Osteocyte (in vitro differentiated cells): ENCODE data around the gene TPO. TPM values are rescaled to one million over a fixed set of nuclear protein-coding genes. Genes with fewer than 3 reads are reported as not detected.

Source experiments
- DNase-seq: peaks from one replicate; pipeline ENCODE4 v3.0.0; 2021; ENCODE audit warnings: mixed read lengths; ENCODE audit not compliant: unreplicated experiment; ENCODE audit errors: extremely low spot score
- H3K27ac Mint-ChIP-seq: one replicate; pipeline ENCODE4 v1.8.0; 2021; ENCODE audit warnings: mild to moderate bottlenecking, mixed read lengths; ENCODE audit not compliant: unreplicated experiment
- H3K27me3 Mint-ChIP-seq: one replicate; pipeline ENCODE4 v1.8.0; 2021; ENCODE audit warnings: mixed read lengths; ENCODE audit not compliant: unreplicated experiment
- H3K36me3 Mint-ChIP-seq: one replicate; pipeline ENCODE4 v1.8.0; 2021; ENCODE audit warnings: mixed read lengths; ENCODE audit not compliant: unreplicated experiment
- H3K4me1 Mint-ChIP-seq: one replicate; pipeline ENCODE4 v1.8.0; 2021; ENCODE audit warnings: mixed read lengths; ENCODE audit not compliant: unreplicated experiment
- H3K4me3 Mint-ChIP-seq: one replicate; pipeline ENCODE4 v1.8.0; 2021; ENCODE audit warnings: mild to moderate bottlenecking, moderate library complexity, mixed read lengths; ENCODE audit not compliant: unreplicated experiment
- H3K9me3 Mint-ChIP-seq: one replicate; pipeline ENCODE4 v1.8.0; 2021; ENCODE audit warnings: mixed read lengths; ENCODE audit not compliant: unreplicated experiment
- CTCF ChIP-seq: fragments of 200-600 bp; sonication (generic); IDR thresholded peaks from 2 replicates; pipeline ENCODE4 v1.5.0; 2021; ENCODE audit warnings: antibody characterized with exemption, mild to moderate bottlenecking, moderate library complexity
- total RNA-seq: library from RNA; stranded (reverse); gene quantifications from 2 replicates; pipeline ENCODE4 v1.2.1, GENCODE V29; 2021

Gene TPO
- total RNA-seq, 1 donor from 2014 or later, result not detected

DNA sequence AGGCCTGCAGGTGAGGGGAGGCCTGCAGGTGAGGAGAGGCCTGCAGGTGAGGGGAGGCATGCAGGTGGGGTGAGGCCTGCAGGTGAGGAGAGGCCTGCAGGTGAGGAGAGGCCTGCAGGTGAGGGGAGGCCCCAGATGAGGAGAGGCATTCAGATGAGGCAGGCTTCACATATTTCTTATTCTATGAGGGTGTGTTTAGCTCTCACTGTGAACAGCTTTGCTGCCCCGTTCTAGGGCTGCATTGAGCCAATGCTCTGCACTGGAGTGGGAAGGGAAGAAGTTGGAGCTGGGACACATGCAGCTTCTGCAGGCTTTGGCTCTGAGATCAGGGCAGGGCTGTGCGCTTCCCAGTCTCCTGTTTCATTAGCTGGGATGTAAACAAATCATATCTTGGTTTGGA is 19.5 kb downstream of the TPO start:
- Mint-ChIP-seq H3K4me3 (no peak overlapping the region), H3K27ac (no peak overlapping the region), H3K36me3 (no peaks in the 10 kb centered on the region), H3K9me3 (peaks cover 5% of the 10 kb centered on the region), H3K27me3 (no peaks in the 10 kb centered on the region), H3K4me1 (no peaks in the 10 kb centered on the region)
- TF ChIP-seq CTCF, result no peak
- DNase-seq, result peak; percentile 64

DNA sequence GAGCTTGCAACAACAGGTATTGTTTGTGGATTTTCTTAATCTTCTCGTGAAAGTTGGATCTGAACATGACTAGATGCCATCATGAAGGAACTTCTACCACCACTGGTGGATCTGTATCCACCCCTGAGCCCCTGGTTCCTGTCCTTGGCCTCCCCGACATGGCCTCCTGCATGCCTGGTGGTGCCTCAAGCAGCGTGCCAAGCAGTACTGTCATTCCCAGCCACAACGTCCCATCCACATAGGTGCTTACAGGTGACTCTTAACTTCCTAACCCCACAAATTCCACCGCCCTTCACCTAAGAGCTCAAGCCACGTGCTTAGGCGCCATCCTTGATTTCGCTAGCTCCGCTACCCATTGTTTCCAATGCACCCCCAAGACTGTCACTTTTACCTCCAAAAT is 23.1 kb downstream of the TPO start:
- peak; percentile 51 for DNase-seq
- Mint-ChIP-seq H3K36me3 (no peaks in the 10 kb centered on the region), H3K27me3 (no peaks in the 10 kb centered on the region), H3K27ac (no peak overlapping the region), H3K4me1 (no peaks in the 10 kb centered on the region), H3K4me3 (no peak overlapping the region), H3K9me3 (no peaks in the 10 kb centered on the region)
- TF ChIP-seq CTCF, result no peak

- peak; percentile 66 for DNase-seq
- no peak for TF ChIP-seq CTCF
- Mint-ChIP-seq H3K27me3 (no peaks in the 10 kb centered on the region), H3K4me1 (no peaks in the 10 kb centered on the region), H3K4me3 (no peak overlapping the region), H3K9me3 (no peaks in the 10 kb centered on the region), H3K27ac (no peak overlapping the region), H3K36me3 (no peaks in the 10 kb centered on the region)
These were observed 23.8 kb downstream of the TPO start for GRCh38 chr2:1437101-1437500.

GRCh38 chr2:1437537-1437936 is 24.3 kb downstream of the TPO start:
- Mint-ChIP-seq H3K27me3 (no peaks in the 10 kb centered on the region), H3K4me3 (no peak overlapping the region), H3K4me1 (no peaks in the 10 kb centered on the region), H3K36me3 (no peaks in the 10 kb centered on the region), H3K9me3 (no peaks in the 10 kb centered on the region), H3K27ac (no peak overlapping the region)
- no peak for TF ChIP-seq CTCF
- peak; percentile 53 for DNase-seq

- Mint-ChIP-seq H3K4me1 (no peaks in the 10 kb centered on the region), H3K9me3 (no peaks in the 10 kb centered on the region), H3K4me3 (no peak overlapping the region), H3K27ac (no peak overlapping the region), H3K27me3 (no peaks in the 10 kb centered on the region), H3K36me3 (no peaks in the 10 kb centered on the region)
- no peak for TF ChIP-seq CTCF
- DNase-seq, result no peak
These were observed 25.7 kb downstream of the TPO start for GRCh38 chr2:1438972-1439371.
